A673 (cell line): ENCODE measurements around the gene OSCAR.

Experiments used
- EZH2 ChIP-seq: fragments of 200-600 bp; sonication (generic); IDR thresholded peaks from 2 replicates; pipeline ENCODE4 v1.6.1; 2017; ENCODE audit warnings: borderline replicate concordance, low read depth, mild to moderate bottlenecking, mixed read lengths, antibody characterized with exemption, low read length; ENCODE audit not compliant: poor library complexity, severe bottlenecking
- TF ChIP-seq, protein P1 (sequence below): fragments of 300-800, 200-600 bp; sonication (generic); conservative IDR thresholded peaks from 2 replicates; pipeline ENCODE4 v1.5.1; 2017; ENCODE audit warnings: low read depth, mild to moderate bottlenecking, antibody characterized with exemption, low read length, moderate library complexity, mixed read lengths

DNA sequence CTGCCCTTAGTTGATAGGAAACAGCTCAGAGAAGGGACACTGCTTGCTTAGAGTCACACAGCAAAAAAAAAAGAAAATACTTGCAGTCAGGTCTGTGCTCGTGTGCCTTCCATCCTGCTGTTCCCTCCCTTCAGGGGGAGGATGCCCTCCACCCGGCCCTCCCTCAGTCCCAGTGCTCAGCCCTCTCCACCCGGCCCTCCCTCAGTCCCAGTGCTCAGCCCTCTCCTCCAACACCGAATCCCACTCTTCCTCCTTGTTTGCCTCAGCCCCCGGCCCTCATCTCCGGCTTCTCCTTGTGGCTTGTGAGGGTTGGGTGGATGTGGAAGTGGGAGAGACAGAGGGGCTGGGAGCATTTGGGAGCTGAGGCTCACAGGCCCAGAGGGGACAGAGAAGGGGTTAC is 9.0 kb upstream of the OSCAR start:
- TF ChIP-seq, protein P1, sequence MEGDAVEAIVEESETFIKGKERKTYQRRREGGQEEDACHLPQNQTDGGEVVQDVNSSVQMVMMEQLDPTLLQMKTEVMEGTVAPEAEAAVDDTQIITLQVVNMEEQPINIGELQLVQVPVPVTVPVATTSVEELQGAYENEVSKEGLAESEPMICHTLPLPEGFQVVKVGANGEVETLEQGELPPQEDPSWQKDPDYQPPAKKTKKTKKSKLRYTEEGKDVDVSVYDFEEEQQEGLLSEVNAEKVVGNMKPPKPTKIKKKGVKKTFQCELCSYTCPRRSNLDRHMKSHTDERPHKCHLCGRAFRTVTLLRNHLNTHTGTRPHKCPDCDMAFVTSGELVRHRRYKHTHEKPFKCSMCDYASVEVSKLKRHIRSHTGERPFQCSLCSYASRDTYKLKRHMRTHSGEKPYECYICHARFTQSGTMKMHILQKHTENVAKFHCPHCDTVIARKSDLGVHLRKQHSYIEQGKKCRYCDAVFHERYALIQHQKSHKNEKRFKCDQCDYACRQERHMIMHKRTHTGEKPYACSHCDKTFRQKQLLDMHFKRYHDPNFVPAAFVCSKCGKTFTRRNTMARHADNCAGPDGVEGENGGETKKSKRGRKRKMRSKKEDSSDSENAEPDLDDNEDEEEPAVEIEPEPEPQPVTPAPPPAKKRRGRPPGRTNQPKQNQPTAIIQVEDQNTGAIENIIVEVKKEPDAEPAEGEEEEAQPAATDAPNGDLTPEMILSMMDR, result no peak
- TF ChIP-seq EZH2, result no peak
